HG02852 (cell line): ENCODE measurements around the gene SPN.
"Not testable (repeated sequence)": the region's sequence is repeated elsewhere in the genome, so short reads cannot be mapped to it uniquely, and the experiment has no call there.

Source experiments
- ATAC-seq: cut with Tn5 transposase; IDR thresholded peaks from one replicate; pipeline ENCODE4 v1.9.1; 2021; ENCODE audit warnings: mild to moderate bottlenecking, moderate library complexity; ENCODE audit not compliant: unreplicated experiment

Gene SPN

DNA sequence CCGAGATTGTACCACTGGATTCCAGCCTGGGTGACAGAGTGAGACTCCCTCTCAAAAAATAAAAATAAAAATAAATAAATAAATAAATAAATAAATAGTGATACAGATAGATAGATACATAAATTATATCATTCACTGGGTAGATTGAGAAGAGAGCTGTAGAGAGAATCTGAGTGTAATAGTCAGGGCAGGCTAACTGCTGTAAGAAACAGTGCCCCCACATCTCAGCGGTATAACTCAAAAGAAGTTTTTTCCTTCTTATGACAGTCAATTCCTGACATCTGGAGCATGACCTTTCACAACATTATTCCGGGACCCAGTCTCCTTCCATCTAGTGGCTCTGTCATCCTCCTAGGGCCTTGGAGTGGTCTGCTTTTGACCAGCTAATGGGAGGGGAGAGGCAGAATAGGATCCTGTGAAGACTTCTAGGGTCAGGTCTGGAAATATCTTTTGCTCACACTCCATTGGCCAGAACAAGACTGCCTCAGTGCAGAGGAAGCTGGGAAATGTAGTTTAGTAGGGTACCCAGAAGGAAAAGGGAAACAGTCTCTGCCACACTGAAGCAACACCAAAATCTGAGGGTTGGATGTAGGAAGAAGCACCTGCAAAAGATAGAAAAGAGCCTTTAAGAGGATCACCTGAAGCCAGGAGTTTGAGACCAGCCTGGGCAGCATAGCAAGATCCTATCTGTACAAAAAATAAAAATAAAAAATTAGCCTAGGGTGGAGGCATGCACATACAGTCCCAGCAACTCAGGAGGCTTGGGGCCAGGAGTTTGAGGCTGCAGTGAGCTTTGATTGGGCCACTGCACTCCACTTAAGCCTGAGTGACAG is 13.0 kb downstream of the SPN start:
- no peak for ATAC-seq

DNA sequence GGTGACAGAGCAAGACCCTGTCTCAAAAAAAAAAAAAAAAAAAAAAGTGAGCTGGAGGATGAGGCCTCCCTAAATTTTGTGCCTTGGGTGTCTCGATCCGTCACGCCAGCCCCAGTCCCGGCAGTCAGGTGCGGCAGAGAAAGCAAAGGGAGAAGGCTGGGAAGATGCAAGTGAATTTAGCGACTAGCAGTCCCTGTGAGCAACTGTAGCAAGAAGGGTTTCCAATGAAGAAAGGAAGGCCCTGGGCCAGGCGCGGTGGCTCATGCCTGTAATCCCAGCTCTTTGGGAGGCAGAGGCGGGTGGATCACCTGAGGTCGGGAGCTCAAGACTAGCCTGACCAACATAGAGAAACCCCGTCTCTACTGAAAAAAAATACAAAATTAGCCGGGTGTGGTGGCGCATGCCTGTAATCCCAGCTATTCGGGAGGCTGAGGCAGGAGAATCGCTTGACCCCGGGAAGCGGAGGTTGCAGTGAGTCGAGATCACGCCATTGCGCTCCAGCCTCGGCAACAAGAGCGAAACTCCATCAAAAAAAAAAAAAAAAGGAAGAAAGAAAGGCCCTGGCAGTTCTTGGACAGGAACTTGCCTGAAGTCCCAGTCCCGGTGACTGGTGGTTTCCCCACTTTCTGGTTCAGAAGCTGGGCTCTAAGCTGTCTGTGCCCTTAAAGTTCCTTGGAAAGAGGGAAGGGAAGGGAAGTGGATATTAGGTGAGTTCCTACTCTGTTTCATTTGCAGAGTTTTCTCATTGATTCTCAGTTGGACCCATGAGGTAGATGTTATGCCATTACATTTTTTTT is 14.1 kb downstream of the SPN start:
- no peak for ATAC-seq

DNA sequence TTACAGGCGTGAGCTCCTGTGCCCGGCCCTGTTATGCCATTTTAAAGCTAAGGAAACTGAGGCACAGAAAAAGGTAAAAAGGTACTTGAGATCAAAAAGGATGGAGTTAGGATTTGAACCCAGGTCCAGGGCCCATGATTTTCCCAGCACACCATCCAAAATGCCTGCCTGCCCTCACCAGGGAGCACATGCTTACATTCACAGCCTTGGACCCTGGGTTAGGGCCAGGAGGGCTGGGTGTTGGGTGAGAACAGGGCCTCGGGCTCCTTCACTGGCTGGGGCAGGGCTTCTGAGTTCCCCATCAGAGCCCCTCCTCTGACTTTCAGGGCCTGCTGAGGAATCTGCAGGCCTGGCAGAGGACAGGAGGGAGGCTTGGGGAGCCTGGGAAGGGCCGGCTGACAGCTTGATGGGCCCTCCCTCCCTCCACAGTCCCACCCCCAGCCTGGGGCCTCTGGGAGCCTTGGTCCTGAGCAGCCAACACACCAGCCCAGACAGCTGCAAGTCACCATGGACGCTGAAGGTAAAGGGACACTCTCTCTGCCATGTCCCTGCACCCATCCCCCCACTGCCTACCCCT is 15.7 kb downstream of the SPN start, which contains the start of gene QPRT:
TSS of gene QPRT (plus strand) at position 490 of the 577 bp plus-strand sequence. CDS start at position 508, 18 bp downstream.
- ATAC-seq = no peak

DNA sequence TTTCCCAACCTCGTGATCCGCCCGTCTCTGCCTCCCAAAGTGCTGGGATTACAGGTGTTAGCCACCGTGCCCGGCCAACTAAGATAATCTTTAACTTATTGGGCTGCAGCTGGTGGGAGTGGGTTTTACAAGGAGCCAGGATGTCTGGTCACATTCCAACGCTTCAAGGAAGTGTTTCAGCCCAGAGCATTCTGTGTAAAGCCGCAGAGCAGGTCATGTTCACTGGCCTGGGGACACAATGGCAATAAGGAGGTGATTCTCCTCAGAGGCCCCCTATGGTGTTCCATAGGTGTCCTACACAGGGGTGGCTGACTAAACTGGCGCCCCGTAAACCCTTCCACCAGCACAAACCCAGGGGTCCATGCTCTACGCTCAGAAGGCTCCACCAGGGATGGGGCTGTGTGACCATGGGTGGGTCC is 17.1 kb downstream of the SPN start:
- ATAC-seq = no peak

DNA sequence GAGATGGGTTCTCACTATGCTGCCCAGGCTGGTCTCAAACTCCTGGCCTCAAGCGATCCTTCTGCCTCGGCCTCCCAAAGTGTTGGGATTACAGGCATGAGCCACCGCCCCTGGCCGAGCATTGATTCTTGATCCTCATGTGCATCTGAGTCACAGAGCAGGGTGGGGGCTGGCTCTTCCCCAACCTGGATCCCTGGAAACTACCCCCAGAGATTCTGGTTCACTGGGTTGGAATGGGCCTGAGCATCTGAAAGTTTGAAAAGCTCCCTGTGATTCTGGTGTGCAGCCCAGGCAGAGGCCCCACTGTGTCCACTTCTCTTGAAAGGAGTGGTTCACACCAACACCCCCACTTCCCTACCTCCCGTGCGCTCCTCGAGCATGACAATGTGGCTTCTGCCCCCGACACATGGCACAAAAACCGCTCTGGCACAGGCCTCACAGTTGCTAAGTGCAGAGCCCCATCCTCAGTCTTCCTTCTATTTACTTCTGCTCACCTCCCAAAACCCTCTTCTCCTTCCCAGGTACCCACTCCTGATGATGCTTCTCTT is 20.6 kb downstream of the SPN start:
- no peak for ATAC-seq

DNA sequence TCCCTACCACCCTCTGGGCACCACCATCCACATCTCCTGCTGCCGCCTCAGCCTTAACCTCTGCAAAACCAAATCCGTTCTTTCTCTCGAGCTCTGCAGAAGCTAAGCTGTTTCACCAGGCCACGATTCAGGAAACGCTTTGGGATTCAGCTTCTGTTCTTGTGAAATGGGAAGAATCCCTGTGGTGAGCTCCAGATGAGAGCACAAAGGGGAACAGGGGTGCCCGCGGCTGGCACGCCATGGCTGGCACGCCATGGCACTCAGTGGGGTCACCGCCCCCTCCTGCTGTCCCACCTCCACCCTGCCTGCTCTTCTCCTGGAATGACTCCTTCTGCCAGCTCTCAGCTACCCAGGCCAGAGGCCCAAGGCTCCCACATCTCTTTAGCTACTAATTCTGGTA is 21.6 kb downstream of the SPN start:
- no peak for ATAC-seq

DNA sequence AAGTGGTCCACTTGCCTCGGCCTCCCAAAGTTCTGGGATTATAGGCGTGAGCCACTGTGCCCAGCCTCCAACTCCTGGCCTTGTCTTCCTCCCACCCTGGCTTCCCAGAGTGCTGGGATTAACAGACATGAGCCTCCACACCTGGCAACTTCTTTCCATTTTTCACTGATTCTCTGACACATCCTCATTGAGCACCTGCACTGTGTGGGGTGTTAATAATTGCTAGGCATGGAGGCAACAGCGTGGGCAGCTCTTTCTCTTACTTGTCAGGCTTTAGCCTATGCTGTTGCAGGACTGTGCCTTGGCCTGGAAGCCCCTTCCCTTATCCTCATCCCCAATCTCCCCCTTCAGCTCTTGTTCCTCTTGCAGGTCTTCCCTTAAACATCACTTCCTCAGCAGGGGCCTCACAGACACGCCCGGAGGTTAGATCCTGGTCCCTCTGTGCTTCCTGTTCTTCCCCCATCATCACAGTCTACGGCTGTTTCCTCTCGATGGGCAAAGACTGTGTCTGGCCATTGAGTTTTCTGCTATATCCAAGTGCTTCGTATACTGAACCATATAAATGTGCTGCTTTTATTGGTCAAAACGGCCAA is 23.8 kb downstream of the SPN start:
- ATAC-seq = no peak

DNA sequence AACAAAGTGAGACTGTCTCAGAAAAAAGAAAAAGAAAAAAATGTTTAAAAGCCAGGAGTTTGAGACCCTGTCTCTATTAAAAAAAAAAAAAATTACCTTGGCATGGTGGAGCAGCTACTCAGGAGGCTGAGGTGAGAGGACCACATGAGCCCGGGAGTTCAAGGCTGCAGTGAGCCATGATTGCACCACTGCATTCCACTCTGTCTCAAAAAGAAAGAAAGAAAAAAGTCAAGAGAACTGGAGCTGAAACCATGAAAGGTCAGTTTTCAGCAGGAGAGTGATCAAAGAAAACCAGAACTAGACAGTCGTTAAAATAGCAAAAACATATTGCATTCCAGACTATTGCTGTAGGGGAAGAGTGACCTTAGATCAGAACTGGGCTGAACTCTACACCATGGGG is 24.7 kb downstream of the SPN start:
- no peak for ATAC-seq

DNA sequence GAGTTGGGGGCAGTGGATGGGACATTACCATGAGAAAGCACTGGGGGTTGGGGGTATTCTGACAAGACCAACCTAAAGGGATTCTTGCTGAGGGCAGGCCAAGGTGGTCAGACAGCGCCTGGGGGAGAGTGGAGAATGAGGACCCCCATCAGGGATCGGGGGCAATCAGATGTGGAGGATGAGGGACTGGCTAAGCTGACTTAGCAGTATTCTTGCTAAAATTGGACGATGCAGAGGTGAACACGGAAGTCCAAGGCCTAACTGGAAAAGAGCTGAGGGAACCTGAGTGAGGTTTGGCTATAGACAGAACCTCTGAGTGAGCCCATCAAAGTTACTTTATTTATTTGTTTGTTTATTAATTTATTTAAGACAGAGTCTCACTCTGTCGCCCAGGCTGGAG is 25.1 kb downstream of the SPN start:
- ATAC-seq = no peak

DNA sequence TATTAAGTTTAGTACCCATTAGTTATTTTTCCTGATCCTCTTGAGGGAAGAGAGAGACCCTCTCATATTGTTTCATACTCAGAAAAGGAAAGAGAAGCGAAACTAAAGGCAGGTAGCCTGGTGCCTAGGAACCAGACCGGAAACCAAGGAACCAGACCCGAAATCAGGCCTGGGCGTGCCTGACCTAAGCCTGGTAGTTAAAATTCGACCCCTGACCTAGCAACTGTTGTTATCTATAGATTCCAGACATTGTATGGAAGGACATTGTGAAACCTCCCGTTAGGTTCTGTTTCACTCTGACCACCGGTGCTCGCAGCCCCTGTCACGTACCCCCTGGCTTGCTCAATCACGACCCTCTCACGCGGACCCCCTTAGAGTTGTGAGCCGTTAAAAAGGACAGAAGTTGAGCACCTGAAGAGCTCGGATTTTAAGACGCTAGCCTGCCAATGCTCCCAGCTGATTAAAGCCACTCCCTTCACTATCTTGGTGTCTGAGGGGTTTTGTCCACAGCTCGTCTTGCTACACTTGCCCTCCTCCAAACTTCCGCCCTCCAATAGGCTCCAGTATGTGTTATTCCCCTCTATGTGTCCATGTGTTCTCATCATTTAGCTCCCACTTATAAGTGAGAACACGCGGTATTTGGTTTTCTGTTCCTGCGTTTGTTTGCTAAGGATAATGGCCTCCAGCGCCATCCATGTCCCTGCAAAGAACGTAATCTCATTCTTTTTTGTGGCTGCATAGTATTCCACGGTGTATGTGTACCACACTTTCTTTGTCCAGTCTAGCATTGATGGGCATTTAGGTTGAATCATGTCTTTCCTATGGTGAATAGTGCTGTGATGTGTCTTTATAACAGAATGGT is 26.7 kb downstream of the SPN start:
- not testable (repeated sequence) for ATAC-seq

DNA sequence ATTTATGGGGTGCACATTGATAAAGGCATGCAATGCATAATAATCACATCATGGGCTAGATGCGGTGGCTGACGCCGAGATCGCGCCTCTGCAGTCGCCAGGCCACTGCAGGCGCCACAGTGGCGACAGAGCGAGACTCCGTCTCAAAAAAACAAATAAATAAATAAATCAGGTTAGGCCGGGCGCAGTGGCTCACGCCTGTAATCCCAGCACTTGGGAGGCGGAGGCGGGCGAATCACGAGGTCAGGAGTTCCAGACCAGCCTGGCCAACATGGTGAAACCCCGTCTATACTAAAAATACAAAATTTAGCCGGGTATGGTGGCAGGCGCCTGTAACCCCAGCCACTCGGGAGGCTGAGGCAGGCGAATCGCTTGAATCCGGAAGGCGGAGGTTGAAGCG is 29.6 kb downstream of the SPN start:
- not testable (repeated sequence) for ATAC-seq

DNA sequence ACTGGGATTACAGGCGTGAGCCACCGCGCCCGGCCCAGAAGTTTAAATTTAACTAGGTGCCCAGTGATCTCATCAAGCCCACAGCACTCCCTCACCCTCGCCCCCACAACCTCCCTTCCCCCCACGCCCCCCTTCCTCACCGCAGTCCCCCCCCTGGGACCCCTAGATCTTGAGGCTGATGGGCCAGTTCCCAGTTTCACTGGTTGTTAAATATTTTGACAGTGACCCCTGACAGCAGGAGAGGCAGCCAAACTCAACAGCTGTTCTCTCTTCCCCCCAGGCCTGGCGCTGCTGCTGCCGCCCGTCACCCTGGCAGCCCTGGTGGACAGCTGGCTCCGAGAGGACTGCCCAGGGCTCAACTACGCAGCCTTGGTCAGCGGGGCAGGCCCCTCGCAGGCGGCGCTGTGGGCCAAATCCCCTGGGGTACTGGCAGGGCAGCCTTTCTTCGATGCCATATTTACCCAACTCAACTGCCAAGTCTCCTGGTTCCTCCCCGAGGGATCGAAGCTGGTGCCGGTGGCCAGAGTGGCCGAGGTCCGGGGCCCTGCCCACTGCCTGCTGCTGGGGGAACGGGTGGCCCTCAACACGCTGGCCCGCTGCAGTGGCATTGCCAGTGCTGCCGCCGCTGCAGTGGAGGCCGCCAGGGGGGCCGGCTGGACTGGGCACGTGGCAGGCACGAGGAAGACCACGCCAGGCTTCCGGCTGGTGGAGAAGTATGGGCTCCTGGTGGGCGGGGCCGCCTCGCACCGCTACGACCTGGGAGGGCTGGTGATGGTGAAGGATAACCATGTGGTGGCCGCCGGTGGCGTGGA is 31.5 kb downstream of the SPN start:
- no peak for ATAC-seq

DNA sequence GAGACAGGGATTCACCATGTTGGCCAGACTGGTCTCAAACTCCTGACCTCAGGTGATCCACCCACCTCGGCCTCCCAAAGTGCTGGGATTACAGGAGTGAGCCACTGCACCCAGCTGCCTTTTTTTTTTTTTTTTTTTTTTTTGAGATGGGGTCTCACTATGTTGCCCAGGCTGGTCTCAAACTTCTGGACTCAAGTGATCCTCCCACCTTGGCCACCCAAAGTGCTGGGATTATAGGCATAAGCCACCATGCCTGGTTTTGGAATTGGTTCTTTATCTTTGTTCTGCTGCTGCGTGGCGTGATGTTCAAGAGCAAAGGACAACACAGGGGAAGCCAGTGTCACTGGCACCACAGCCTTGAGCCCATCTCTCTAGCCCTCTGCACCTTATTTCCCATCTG is 32.6 kb downstream of the SPN start:
- not testable (repeated sequence) for ATAC-seq

DNA sequence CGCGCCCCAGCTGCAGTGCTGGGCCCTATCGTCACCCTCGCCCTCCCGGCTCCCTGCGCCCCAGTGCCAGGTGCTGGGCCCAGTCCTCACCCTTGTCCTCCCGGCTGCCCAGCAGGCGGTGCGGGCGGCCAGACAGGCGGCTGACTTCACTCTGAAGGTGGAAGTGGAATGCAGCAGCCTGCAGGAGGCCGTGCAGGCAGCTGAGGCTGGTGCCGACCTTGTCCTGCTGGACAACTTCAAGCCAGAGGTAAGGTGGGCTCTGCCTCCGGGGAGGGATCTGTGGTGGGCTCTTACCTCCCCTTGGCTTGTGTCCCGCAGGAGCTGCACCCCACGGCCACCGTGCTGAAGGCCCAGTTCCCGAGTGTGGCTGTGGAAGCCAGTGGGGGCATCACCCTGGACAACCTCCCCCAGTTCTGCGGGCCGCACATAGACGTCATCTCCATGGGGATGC is 33.9 kb downstream of the SPN start:
- ATAC-seq = no peak

DNA sequence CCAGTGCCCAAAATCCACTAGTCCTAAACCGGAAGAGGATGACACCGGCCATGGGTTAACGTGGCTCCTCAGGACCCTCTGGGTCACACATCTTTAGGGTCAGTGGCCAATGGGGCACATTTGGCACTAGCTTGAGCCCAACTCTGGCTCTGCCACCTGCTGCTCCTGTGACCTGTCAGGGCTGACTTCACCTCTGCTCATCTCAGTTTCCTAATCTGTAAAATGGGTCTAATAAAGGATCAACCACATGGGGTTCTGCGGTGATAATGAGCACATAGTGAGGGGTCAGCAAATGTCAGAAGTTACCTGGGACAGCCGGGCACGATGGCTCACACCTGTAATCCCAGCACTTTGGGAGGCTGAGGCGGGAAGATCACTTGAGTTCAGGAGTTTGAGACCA is 34.3 kb downstream of the SPN start:
- no peak for ATAC-seq

DNA sequence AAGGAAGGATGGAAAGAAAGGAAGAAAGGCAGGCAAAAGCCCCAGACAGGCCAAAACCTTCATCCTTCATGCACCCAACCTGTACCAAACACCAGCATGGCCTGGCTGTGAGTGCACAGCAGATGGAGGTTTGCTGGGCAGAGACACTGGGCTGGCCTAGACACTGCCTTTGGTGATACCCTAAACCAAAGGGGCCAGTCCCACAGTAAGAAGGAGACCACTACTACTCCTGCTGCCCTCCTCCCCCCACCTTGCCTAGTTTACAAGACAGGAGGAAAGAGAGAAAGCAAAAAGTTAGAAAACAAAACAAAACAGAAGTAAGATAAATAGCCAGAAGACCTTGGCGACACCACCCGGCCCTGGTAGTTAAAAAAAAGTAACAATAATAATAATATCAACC is 35.0 kb downstream of the SPN start:
- no peak for ATAC-seq

DNA sequence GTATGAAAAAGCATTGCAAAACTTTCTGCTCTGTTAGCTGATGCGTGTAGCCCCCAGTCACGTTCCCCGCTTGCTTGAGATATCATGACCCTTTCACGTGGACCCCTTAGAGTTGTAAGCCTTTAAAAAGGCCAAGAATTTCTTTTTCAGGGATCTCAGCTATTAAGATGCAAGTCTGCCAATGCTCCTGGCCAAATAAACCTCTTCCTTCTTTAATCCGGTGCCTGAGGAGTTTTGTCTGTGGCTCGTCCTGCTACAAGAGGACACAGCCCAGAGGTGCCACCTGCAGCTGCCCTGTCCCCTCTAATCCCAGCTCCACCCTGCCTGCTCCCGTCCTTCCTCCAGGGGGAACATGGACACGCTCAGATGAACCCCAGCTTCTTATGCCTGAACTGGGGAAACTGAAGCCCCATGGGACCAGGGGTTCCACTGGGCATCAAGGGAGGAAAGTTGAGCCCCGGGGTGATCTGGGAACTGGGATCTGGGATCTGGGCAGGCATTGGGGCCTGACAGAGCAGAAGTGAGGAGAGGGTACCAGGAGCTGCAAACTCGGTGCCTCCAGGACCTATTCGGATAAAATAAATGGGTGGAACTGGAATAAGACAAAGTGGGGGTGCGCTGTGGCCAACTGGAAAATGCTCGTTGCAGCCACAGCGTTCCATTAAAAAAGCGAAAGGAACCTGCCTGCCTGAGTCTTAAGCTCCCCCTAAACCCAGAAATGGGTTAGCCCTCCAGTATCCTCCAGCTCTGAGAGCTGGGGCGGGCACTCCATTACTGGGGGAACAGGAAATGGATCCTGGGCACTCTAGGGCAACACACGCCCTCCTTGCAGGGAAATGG is 35.7 kb downstream of the SPN start:
- ATAC-seq = no peak
